Measurements from ENCODE around the gene MYOG.

MYOG gene

GRCh38 chr1:203046984-203047630, 38.7 kb downstream of the MYOG start:
- peak; percentile 90 for DNase-seq (ENCODE audit: low spot score)

GRCh38 chr1:203045821-203046594, 39.8 kb downstream of the MYOG start:
- no peak for DNase-seq (ENCODE audit: low spot score)

- no peak for DNase-seq (ENCODE audit: low spot score)
Measured at GRCh38 chr1:203045336-203045735, 40.5 kb downstream of the MYOG start.

DNA sequence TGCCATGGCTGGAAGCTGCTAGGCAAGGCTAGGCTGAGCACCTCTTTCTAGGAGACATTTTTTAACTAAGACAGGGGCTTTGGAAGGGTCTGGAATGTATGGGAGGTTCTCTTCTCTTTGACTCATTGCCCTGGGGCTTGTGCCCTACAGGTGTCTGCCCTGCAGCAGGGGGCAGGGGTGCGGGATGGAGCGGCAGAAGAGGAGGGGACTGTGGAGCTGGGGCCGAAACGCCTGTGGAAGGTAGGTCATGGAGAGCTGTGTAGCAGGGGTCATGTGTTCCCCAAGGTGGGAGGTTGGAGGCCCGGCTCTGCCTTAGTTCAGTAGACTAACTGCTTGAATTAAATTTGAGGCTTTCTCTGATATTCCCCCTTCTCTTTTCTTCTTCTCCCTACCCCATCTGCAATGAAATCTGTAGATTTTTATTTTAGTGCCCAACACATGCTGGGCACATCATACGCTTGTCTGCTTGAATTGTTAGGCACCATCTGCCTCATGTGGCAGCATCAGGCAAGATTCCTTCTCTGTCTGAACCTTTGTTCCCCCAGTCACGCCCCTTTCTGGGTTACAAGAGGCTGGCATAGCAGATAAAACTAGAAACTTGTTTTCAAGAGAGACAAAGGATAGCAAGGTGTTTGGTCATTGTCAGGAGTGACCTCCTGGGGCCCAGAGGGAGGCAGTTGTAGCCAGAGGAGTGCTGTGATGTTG, 41.1 kb downstream of the MYOG start:
- no peak for DNase-seq (ENCODE audit: low spot score)

DNA sequence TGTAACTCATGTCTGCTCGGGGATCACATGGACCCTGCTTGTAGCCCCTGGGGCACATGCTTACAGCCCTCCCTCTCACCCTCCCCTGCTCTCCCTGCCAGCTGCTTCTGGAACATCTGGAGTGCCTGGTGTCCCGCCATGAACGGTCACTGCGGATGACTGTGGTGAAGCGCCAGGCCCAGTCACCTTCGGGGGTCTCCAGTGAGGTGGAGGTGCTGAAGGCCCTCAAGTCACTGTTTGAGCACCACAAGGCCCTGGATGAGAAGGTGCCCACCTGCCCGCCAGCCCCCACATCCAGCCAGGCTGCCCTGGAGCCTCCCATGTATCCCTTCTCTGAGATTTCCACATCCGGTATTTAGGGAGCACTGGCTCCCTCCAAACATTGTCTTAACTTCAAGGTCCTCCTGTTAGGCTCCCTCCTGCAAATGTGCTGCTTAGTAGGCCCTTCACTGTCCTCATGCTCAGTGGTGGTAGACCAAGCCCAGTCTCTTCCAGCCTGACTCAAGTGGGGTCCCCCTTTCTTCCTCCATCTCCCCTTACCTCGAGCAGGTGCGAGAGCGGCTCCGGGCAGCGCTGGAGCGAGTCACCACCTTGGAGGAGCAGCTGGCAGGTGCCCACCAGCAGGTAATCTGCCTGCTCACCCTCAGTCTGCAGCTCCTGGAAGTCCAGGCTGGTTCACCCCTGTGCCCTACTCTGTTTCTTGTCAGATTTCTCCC, 41.8 kb downstream of the MYOG start:
- no peak for DNase-seq (ENCODE audit: low spot score)

DNA sequence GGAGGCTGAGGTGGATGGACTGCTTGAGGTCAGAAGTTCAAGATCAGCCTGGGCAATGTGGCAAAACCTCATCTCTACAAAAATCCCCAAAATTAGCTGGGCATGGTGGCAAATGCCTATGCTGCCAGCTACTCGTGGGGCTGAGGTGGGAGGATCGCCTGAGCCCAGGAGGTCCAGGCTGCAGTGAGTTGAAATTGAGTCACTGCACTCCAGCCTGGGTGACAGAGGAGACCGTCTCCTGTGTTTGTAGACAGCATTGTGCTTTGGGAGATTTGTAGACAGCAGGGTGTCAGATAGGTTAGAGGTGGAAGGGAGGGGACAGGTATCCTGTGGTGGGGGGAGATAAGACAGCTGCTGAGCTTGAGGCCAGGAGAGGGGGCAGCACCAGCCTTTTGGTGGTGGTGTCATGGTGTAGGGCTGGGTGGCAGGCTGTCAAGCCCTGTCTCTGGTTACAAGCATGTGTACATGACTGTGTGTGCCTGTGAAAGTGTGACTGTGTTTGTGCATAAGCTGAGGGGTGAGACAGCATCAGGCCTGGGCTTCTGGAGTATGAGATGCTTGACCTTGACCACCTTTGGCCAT, 44.4 kb downstream of the MYOG start:
- DNase-seq (ENCODE audit: low spot score) = no peak

DNA sequence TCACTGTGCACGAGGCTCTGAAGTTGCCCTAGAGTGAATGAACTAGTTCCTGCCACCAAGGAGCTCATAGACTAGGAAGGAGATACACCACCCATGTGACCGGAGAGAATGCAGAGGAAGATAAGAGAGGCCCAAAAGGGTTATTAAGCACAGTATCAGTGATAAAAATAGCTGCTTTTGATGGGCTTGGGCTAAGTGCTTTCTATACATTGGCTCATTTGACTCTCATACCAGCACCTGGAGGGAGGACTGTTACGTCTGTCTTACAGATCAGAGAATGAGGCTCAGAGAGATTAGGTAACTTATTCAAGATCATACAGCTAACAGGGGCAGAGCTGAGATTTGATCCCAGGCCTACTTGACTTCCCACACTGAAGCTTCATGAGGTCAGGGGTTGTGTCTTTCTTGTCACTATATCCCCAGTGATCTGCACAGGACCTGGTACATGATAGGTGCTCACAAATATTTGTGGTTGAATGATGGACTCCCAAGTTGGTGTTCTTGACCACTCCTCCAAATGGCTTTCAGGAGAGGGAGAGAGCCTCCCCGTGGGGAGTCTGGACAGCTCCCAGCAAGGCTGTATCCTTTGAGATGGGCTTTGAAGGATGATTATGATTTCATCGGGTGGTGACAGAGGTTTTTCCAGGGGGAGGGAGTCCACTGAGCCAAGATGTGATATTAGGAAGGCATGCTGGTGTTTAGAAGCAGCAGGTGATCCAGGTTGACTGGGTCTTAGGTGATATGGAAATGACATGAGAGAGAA, 45.1 kb downstream of the MYOG start:
- DNase-seq (ENCODE audit: low spot score) = no peak

- DNase-seq (ENCODE audit: low spot score) = no peak
Measured at GRCh38 chr1:203039609-203040512, 46.0 kb downstream of the MYOG start.

GRCh38 chr1:203038891-203039608, 46.8 kb downstream of the MYOG start:
- DNase-seq (ENCODE audit: low spot score) = peak; percentile 89

- DNase-seq (ENCODE audit: low spot score) = peak; percentile 89
Measured at GRCh38 chr1:203038217-203038741, 47.5 kb downstream of the MYOG start.

DNA sequence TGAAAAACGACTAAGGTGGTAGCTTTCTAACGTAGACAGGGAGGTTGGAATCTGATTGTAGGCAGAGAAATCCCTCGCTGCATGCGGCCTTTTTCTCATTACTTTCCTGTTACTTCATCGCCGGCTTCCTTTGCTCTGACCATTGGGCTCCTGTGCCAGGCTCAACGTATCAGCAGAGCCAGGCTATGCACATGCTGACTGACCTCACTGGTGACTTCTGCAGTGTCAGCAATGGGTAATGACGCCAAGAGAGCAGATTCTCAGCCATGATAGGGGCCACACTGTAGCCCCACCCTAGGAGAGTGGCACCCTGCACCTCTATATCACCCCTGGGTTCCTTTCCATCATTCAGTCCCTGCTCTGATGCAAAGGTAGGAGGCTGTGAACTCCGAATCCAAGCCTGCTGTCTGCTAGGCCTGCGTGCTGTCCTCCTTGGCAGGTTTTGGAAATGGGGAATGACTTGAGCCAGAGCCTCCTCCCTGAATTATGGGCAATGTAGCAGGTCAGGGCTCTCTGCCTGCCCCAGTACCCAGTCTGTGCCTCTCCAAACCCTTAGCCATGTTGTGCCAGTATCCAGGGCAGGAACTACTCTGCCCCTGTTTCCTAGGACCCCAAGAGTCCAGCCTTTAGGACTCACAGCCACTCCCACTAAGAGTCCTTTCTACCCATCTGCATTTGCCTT, 48.2 kb downstream of the MYOG start:
- no peak for DNase-seq (ENCODE audit: low spot score)

DNA sequence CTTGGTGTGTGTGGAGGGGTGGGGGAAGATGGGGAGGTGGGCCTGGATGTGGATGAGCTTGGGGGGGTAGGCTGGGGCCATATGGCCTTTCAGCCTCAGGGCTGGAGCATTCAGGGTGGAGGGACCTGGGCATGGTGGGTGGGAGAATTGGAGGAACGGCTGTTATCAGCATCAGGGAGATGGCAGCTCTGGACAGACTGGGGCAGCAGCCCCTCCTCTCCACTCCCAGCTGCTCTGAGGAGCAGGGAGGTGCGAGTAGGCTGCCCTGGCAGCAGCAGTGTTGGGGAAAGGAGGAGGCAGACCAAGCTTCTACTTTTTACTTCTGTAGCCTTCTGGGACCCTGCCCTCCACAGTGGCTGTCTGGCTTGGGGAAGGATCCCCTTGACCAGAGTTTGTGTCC, 49.3 kb downstream of the MYOG start:
- DNase-seq (ENCODE audit: low spot score) = no peak

DNA sequence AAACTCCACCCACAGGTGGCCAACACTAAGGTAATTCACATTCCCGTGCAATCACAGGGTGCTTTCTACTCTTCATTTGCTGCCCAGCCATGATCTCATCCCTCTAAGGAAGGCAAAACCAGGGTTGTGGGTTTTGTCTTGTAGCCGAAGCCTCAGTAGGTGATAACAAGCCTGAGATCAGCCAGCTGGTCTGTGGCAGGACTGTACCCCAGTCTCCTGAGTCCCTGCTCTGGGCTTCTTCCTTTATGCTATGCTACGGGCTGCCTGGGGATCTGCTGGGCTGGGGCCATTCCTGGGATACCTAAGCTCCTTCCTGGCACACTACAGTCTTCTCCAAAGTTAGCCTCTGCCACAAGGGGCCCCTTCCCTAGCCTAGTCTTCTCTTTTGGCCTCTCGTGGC, 49.7 kb downstream of the MYOG start:
- DNase-seq (ENCODE audit: low spot score) = no peak

DNA sequence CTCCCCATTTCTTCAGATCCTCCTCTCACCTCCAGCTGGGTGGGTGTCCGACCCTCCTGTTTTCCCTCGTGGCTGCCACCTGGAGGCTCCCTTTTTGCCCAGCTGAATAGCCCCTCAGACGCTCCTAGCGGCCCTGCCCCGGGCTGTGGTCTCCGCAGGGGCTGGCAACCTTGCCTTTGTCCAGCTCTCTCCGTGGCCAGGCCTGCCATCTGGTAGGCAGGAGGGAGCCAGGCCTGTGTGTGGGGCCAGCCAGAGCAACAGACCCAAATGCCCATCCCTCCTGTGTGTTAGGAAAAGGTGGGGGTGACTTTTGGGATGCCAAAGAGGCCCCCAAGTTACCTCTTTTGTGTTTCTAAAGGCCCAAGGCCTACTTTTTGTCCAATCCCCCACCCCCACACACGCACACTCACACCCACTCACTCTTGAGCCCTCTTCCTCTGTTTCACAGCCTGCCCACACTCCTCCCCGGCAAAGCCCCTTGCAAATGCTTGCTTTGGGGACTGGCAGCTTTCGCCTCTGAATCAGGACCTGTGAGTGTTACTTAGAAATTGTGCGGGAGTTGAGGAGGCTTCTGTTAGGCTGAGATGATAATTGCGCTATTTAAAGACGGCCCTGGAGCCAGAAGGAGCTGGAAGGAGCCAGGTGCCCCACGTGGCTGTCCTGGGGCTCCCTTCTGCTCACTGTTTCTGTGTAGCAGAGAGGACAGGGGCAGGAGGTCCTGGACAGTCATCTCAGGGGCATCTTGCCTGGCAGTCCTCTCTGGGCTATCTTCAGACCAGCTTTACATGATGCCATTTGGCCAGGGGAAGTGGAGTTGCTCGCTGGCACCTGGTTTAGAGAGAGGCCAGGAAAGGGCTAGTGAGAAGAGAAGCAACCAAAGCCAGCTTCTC, 50.5 kb downstream of the MYOG start:
- DNase-seq (ENCODE audit: low spot score) = no peak

DNA sequence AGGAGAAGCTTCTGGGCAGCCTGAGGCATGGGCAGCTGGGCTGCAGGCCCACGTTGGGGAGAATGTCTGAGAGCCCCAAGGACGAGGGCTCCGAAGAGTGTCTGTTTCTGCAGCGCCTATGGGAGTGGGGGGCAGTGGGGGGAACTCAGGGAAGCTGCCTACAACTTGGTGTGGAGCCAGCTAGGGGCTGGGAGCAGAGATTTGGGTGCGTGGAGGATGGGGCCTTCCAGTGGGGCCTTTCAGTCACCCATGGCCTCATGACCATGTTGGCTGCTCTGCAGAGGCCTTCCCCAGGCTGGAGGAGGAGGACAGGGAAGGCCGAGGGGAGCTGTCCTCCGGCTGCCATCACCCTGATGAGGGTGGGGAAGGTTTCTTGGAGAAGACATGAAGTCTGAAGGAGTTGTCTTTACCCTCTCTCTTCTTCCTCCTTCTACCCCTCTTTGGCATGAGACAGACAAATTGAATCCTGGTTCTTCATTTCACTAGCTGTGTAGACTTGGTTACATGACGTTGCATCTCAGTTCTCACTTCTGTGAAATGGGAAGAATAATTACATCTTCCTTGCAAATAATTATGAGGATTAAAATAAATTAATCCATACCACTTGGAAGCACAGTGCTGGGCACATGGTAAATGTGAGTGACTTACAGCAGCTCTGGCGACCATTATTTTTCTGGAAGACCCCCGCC, 51.2 kb downstream of the MYOG start:
- no peak for DNase-seq (ENCODE audit: low spot score)

GRCh38 chr1:203033917-203034316, 51.9 kb downstream of the MYOG start:
- DNase-seq (ENCODE audit: low spot score) = no peak

GRCh38 chr1:203033287-203033686, 52.5 kb downstream of the MYOG start:
- DNase-seq (ENCODE audit: low spot score) = no peak
